HG02938 (cell line): Measurements from ENCODE around the gene ZNF93.
A peak's percentile ranks its signal among the peaks of the same experiment; 100 is the strongest.
"Not testable (repeated sequence)": the region's sequence is repeated elsewhere in the genome, so short reads cannot be mapped to it uniquely, and the experiment has no call there.

Source experiments
- ATAC-seq: cut with Tn5 transposase; IDR thresholded peaks from one replicate; pipeline ENCODE4 v1.9.1; 2021; ENCODE audit warnings: mild to moderate bottlenecking, moderate library complexity; ENCODE audit not compliant: unreplicated experiment

Gene ZNF93

GRCh38 chr19:19900729-19901444, at the start of gene ZNF93:
Gene ZNF93 (plus strand): TSS chr19:19900946. CDS start chr19:19901089, 143 bp downstream.
- ATAC-seq, result peak; percentile 90

- not testable (repeated sequence) for ATAC-seq
Measured at GRCh38 chr19:19851740-19852139, 49.0 kb upstream of the ZNF93 start.

- no peak for ATAC-seq
Measured at GRCh38 chr19:19858751-19859150, 42.0 kb upstream of the ZNF93 start.

GRCh38 chr19:19860756-19861390, 39.9 kb upstream of the ZNF93 start:
- ATAC-seq, result no peak

- ATAC-seq, result peak; percentile 98
Measured at GRCh38 chr19:19865750-19866610, 34.8 kb upstream of the ZNF93 start, which contains the start of gene ZNF253. Gene ZNF253 (plus strand): TSS chr19:19865882. CDS start chr19:19865997, 115 bp downstream.

- ATAC-seq, result no peak
Measured at GRCh38 chr19:19866611-19867248, 34.0 kb upstream of the ZNF93 start.

GRCh38 chr19:19870086-19870485, 30.7 kb upstream of the ZNF93 start:
- not testable (repeated sequence) for ATAC-seq

GRCh38 chr19:19871932-19872331, 28.8 kb upstream of the ZNF93 start:
- no peak for ATAC-seq

- ATAC-seq, result no peak
Measured at GRCh38 chr19:19873381-19873780, 27.4 kb upstream of the ZNF93 start.

- no peak for ATAC-seq
Measured at GRCh38 chr19:19877724-19878123, 23.0 kb upstream of the ZNF93 start.

- no peak for ATAC-seq
Measured at GRCh38 chr19:19884583-19884982, 16.2 kb upstream of the ZNF93 start.

GRCh38 chr19:19892055-19892941, 8.4 kb upstream of the ZNF93 start:
- ATAC-seq, result not testable (repeated sequence)

GRCh38 chr19:19900139-19900728, 512 bp upstream of the ZNF93 start:
- peak; percentile 7 for ATAC-seq

GRCh38 chr19:19907551-19907950, 6.8 kb downstream of the ZNF93 start:
- not testable (repeated sequence) for ATAC-seq

GRCh38 chr19:19909654-19910053, 8.9 kb downstream of the ZNF93 start:
- no peak for ATAC-seq

- ATAC-seq, result no peak
Measured at GRCh38 chr19:19911150-19911549, 10.4 kb downstream of the ZNF93 start.

GRCh38 chr19:19914596-19914995, 13.8 kb downstream of the ZNF93 start:
- no peak for ATAC-seq

- not testable (repeated sequence) for ATAC-seq
Measured at GRCh38 chr19:19930417-19930816, 29.7 kb downstream of the ZNF93 start.
